ENCODE results near the gene CCDC116.

CCDC116 gene

DNA sequence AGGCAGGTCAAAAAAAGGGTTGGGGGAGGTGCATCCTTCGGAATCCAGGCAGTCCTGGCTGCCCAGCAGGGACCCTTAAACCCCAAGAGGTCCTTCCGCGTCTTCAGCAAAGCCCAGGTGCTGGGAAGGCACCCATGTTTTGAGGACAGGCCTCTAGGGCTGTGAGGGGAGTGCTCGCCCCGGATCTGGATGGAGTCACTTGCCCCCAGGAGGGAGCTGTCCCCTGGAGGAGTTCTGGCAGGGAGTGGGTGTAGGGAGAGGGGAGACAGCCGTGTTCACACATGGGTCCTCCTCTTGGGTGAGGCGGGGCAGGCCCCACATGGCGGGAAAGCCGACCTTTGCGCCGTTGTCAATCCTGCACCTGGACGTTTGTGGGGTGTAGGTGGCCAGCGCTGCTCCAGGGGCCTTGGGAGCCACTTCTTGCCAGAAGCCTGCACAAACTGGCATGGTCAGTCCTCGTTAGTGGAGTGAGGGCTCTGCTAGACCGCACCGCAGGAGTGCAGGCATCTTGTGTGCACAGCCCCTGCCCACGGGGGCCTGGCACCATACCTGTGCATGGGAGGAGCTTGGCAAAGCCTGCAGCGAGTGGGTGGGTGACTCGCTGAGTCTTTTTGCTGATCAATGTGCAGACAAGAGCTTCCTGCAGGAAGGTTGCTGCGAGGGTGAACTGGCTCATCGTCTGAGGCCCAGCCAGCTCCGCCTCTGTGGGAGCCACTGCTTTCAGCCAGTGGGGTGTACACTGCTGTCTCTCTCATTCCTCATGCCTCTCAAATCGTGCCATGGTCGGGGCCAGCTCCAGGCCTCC is 49.2 kb downstream of the CCDC116 start:
- DNase-seq (ENCODE audit: low read depth) = no peak

- DNase-seq (ENCODE audit: low read depth) = no peak
These were observed 50.0 kb downstream of the CCDC116 start for GRCh38 chr22:21682385-21683175.

DNA sequence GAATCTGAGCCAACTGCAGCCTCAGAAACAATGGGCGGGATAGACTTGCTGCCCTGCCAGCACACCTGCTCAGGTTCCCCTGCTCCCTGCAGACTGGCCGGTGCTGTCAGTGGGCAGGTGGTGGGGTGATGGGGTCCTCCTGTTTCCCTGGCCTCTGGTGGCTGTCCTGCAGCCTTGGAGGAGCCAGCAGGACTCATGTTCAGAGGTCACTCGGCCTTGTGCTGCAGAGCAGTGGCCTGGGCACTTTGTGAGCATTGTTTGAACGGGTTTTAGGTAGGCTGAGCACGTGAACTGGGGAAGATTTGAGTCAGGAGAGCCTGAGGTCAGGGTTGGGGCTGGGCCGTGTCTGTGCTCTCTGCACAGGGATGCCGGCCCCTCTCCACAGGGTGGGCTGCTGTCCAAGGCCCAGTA is 50.8 kb downstream of the CCDC116 start:
- no peak for DNase-seq (ENCODE audit: low read depth)

DNA sequence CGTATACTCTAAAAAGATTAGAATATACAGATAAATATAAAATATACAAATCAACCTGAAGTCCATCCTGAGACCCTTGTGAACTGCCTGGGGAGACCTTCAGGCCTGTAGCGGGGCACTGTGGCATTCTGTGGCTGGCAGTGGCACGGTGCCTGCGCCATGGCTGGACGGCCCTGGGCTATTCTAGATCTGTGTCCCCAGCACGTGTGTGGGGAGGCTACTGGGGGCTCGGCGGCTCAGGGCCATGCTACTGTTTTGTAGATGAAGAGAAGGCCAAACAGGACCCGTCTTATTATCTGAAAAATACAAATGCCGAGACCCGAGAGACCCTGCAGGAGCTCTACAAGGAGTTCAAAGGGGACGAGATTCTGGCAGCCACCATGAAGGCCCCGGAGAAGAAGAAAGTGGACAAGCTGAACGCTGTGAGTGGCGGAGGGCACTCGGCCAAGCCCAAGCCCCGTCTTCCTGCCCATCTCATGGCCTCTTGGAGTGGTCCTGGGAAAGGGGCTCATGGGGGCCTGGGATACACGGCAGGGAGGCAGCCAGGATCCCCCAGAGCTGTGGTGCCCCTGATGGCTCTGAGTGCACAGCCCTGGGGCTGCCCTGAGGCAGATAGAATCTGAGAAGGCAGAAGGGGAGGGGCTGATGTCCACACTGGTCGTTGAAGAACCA is 52.1 kb downstream of the CCDC116 start:
- DNase-seq (ENCODE audit: low read depth) = no peak

DNA sequence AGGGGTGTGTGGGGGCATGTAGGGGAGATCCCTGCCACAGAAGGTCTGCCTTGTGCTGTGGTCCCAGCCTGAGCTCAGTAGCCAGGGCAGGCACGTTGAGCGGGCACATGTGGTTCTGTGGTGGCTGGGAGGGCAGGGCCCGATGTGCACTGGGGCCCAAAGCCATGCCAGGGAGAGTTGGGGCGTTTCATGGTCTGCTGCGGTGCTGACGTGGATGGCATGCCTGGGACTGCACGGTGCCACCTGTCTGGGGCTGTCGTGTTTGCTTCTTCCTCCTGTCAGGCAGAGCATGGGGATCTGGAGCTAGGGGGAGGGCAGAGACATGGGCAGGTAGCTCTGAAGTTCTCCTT is 52.6 kb downstream of the CCDC116 start:
- DNase-seq (ENCODE audit: low read depth) = no peak

GRCh38 chr22:21686193-21686608 is 53.6 kb downstream of the CCDC116 start:
- DNase-seq (ENCODE audit: low read depth) = no peak

Measured in fibroblast of gingiva (primary cell).